Caco-2 (cell line): ENCODE data around the gene RFTN1. TPM values are rescaled to one million over a fixed set of nuclear protein-coding genes. Genes with fewer than 3 reads are reported as not detected.

Source experiments
- BruUV-seq: library from RNA; stranded (reverse); fragments of 400-500 nt; replicated peaks from 2 replicates; lab custom pipeline; 2021; lab: Mats Ljungman, UMichigan
- CTCF ChIA-PET: fragments of 300-600 bp; sonication (Branson Sonifier 250); formaldehyde crosslinking; loops from one replicate; lab custom pipeline; 2022; ENCODE audit warnings: antibody characterized with exemption; lab: Charles Lee
- POLR2A ChIA-PET: fragments of 300-600 bp; sonication (Branson Sonifier 250); formaldehyde crosslinking; loops from one replicate; lab custom pipeline; 2022; ENCODE audit warnings: antibody characterized with exemption; lab: Charles Lee
- DNase-seq, 2 experiments: peaks; one replicate each; pipeline versions ENCODE4 v3.0.0 to v3.0.0-alpha.2; 2020 to 2022
- H3K27me3 ChIP-seq: replicated peaks from 2 replicates; pipeline ENCODE4 v1.6.0; 2011; ENCODE audit warnings: low read length; ENCODE audit not compliant: control insufficient read depth, insufficient read depth
- H3K36me3 ChIP-seq: 2 replicates; pipeline ENCODE4 v1.5.1; 2011; ENCODE audit warnings: low read length; ENCODE audit not compliant: control insufficient read depth, insufficient read depth
- H3K4me1 ChIP-seq: fragments of 250-450 bp; sonication (Bioruptor Pico); 2 replicates; pipeline ENCODE4 v1.5.1; 2020; ENCODE audit warnings: mild to moderate bottlenecking
- H3K4me3 ChIP-seq: 2 replicates; pipeline ENCODE4 v1.5.1; 2011; ENCODE audit warnings: low read depth, mild to moderate bottlenecking, control low read depth, low read length
- H3K9me3 ChIP-seq: fragments of 250-450 bp; sonication (Bioruptor Pico); 2 replicates; pipeline ENCODE4 v1.5.1; 2020; ENCODE audit warnings: mild to moderate bottlenecking, moderate library complexity
- H3K27ac Mint-ChIP-seq: one replicate; pipeline ENCODE4 v1.8.0; 2022; ENCODE audit warnings: mixed read lengths; ENCODE audit not compliant: unreplicated experiment
- H3K27me3 Mint-ChIP-seq: one replicate; pipeline ENCODE4 v1.8.0; 2022; ENCODE audit warnings: mixed read lengths; ENCODE audit not compliant: insufficient read depth, unreplicated experiment
- H3K36me3 Mint-ChIP-seq: one replicate; pipeline ENCODE4 v1.8.0; 2022; ENCODE audit warnings: mild to moderate bottlenecking, mixed read lengths; ENCODE audit not compliant: insufficient read depth, unreplicated experiment
- H3K4me1 Mint-ChIP-seq: one replicate; pipeline ENCODE4 v1.8.0; 2022; ENCODE audit warnings: low read depth, mixed read lengths; ENCODE audit not compliant: unreplicated experiment
- H3K4me3 Mint-ChIP-seq: one replicate; pipeline ENCODE4 v1.8.0; 2022; ENCODE audit warnings: mild to moderate bottlenecking, moderate library complexity, mixed read lengths; ENCODE audit not compliant: unreplicated experiment
- H3K9me3 Mint-ChIP-seq: one replicate; pipeline ENCODE4 v1.8.0; 2022; ENCODE audit warnings: mixed read lengths; ENCODE audit not compliant: unreplicated experiment
- CTCF ChIP-seq, 2 experiments: fragments of 200-600 bp in 1 of 2; IDR thresholded peaks; 1 replicate in 1 of 2; 2 replicates in 1 of 2; pipeline versions ENCODE4 v1.5.1 to v1.8.0; 2011 to 2022; ENCODE audit warnings: antibody characterized with exemption in 1 of 2, control low read depth in 1 of 2, inconsistent platforms in 1 of 2, low read depth in 1 of 2, low read length in 1 of 2, mild to moderate bottlenecking in 1 of 2, moderate library complexity in 1 of 2; ENCODE audit not compliant: insufficient read depth in 1 of 2, severe bottlenecking in 1 of 2, unreplicated experiment in 1 of 2
- intact Hi-C: fragments of 100-400 bp; cut with micrococcal nuclease; formaldehyde crosslinking; loops from one replicate; pipeline ENCODE4 v1.10.0; 2022; ENCODE audit not compliant: unreplicated experiment
- total RNA-seq: library from RNA; stranded (reverse); gene quantifications from 2 replicates; pipeline ENCODE4 v1.2.3, GENCODE V29; 2022

RFTN1 gene
- total RNA-seq, 1 experiment from 2014 or later: 10.2 TPM

- Mint-ChIP-seq H3K4me1 (no peaks in the 10 kb centered on the region), H3K9me3 (no peaks in the 10 kb centered on the region), H3K27me3 (no peaks in the 10 kb centered on the region), H3K36me3 (peaks cover 12% of the 10 kb centered on the region), H3K27ac (no peak overlapping the region), H3K4me3 (no peak overlapping the region)
- intact Hi-C loops: no loop called here
- no peak for DNase-seq
- no peaks in the 10 kb centered on the region for H3K36me3 ChIP-seq
- BruUV-seq: no TSS peak
- no peak overlapping the region for H3K4me3 ChIP-seq
- no peaks in the 10 kb centered on the region for H3K27me3 ChIP-seq
- H3K4me1 ChIP-seq: no peaks in the 10 kb centered on the region
- POLR2A ChIA-PET: no interaction called here
- CTCF ChIA-PET: no interaction called here
- no peak for TF ChIP-seq CTCF (IDR thresholded peaks at IDR 0.05; ENCODE audit: insufficient read depth in 1 of 2, low read depth in 1 of 2, low read length in 1 of 2, severe bottlenecking in 1 of 2, unreplicated experiment in 1 of 2)
- no peaks in the 10 kb centered on the region for H3K9me3 ChIP-seq
Observed at GRCh38 chr3:16277471-16277870, 236.0 kb downstream of the RFTN1 start.

GRCh38 chr3:16273867-16274266 is 239.6 kb downstream of the RFTN1 start:
- Mint-ChIP-seq H3K27me3 (no peaks in the 10 kb centered on the region), H3K27ac (no peak overlapping the region), H3K36me3 (peaks cover 29% of the 10 kb centered on the region), H3K9me3 (no peaks in the 10 kb centered on the region), H3K4me1 (no peaks in the 10 kb centered on the region), H3K4me3 (no peak overlapping the region)
- Histone ChIP-seq H3K36me3 (no peaks in the 10 kb centered on the region), H3K9me3 (no peaks in the 10 kb centered on the region), H3K4me1 (no peaks in the 10 kb centered on the region), H3K4me3 (no peak overlapping the region), H3K27me3 (no peaks in the 10 kb centered on the region)
- BruUV-seq: no TSS peak
- ChIA-PET POLR2A (no interaction called here), CTCF (no interaction called here)
- intact Hi-C loops: no loop called here
- no peak for DNase-seq
- no peak for TF ChIP-seq CTCF (IDR thresholded peaks at IDR 0.05; ENCODE audit: insufficient read depth in 1 of 2, low read depth in 1 of 2, low read length in 1 of 2, severe bottlenecking in 1 of 2, unreplicated experiment in 1 of 2)

- Histone ChIP-seq H3K4me3 (no peak overlapping the region), H3K9me3 (no peaks in the 10 kb centered on the region), H3K4me1 (no peaks in the 10 kb centered on the region), H3K27me3 (no peaks in the 10 kb centered on the region), H3K36me3 (no peaks in the 10 kb centered on the region)
- CTCF ChIA-PET: interaction anchor here (0.7 kb wide), 1 partner anchor 271 kb away, joined by 7 read pairs; no protein-coding TSS in a partner anchor
- POLR2A ChIA-PET: no interaction called here
- no peaks in the 10 kb centered on the region for H3K27me3 Mint-ChIP-seq
- H3K4me3 Mint-ChIP-seq: no peak overlapping the region
- no TSS peak for BruUV-seq
- peaks cover under 1% of the 10 kb centered on the region for H3K4me1 Mint-ChIP-seq
- no peak for TF ChIP-seq CTCF (IDR thresholded peaks at IDR 0.05; ENCODE audit: insufficient read depth in 1 of 2, low read depth in 1 of 2, low read length in 1 of 2, severe bottlenecking in 1 of 2, unreplicated experiment in 1 of 2)
- DNase-seq: no peak
- no peak overlapping the region for H3K27ac Mint-ChIP-seq
- intact Hi-C loops: no loop called here
- H3K9me3 Mint-ChIP-seq: no peaks in the 10 kb centered on the region
- H3K36me3 Mint-ChIP-seq: peaks cover 33% of the 10 kb centered on the region
Observed at GRCh38 chr3:16272588-16272987, 240.9 kb downstream of the RFTN1 start.
